ENCODE results near the gene SEPTIN8. TPM values are rescaled to one million over a fixed set of nuclear protein-coding genes. Genes with fewer than 3 reads are reported as not detected.

SEPTIN8 gene
- polyA plus RNA-seq, 1 donor (not counting 4 experiments of a cell fraction or from before 2014, with no cell fraction given) = 46.4 TPM

DNA sequence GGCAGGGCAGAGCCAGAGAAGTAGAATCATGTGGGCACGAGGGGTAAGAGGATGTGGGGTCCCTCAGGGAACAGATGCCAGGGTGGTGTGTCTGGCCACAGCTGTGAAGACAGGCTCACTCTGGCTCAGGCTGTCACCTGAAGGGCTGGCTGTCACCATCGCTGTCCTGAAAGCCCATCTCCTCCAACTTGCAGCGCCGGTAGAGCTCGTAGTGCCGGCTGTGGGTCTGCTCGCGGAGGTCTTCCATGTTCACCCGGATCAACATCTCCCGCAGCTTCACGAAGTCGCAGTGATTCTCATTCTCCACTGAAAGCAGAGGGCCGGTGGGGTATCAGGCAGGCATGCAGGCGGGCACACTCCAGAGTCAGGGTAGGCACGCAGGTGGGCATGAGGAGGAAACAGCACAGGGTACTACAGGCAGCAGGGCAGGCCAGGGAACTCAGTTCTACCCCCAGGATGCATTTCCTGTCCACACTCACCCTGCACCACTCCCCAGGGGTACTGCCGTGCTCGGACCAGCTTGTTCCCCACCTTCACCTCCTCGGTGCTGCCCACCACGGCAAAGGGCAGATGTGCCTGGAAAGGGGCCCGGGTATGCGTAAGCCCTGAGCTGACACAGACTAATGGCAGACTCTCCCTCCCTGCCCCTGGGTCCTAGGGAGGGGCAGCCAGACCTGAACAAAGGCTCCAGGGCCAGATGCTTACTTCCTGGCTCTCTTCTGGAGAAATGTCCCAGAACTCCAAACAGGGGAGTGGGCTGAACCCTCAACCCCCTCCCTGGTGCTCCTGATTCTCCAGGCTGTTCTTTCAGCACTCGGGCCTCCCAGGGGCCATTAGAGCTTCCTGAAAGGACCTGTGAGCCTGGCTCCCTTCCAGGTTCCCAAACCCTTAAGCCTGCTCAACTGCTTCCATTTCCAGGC lies 15.5 kb downstream of the SEPTIN8 start:
- DNase-seq (ENCODE audit: low read depth, low spot score) (no peak), FAIRE-seq (no peak)
- H3K4me2 ChIP-seq (ENCODE audit: control insufficient read depth, extremely low read depth, insufficient read depth, low read depth, low read length) = no peak overlapping the region
- no peak for TF ChIP-seq EZH2 (IDR thresholded peaks at IDR 0.05; ENCODE audit: low read length)
- no peak for TF ChIP-seq CTCF (optimal IDR thresholded peaks at IDR 0.05 in 1 of 3, IDR thresholded peaks at IDR 0.05 in 1 of 3, conservative IDR thresholded peaks at IDR 0.05 in 1 of 3; ENCODE audit: extremely low read depth in 1 of 3, insufficient read depth in 2 of 3, low read length in 3 of 3)
- H3K9me1 ChIP-seq (ENCODE audit: control insufficient read depth, extremely low read depth, insufficient read depth, low read length) = no peaks in the 10 kb centered on the region
- no peaks in the 10 kb centered on the region for H3K79me2 ChIP-seq (ENCODE audit: control insufficient read depth, insufficient read depth, low read length)
- no peak overlapping the region for H3K27ac ChIP-seq (ENCODE audit: control insufficient read depth, insufficient read depth, low read length)
- no peaks in the 10 kb centered on the region for H3K27me3 ChIP-seq (ENCODE audit: control insufficient read depth, extremely low read depth, insufficient read depth, low read length)
- H3K9ac ChIP-seq (ENCODE audit: control insufficient read depth, extremely low read depth, insufficient read depth, low read length) = no peak overlapping the region
- H3K4me3 ChIP-seq (ENCODE audit: control insufficient read depth in 2 of 3, extremely low read depth in 1 of 3, insufficient read depth in 2 of 3, low read depth in 1 of 3, low read length in 3 of 3) = no peak overlapping the region
- H3K4me1 ChIP-seq (ENCODE audit: control insufficient read depth, extremely low read depth, insufficient read depth, low read length) = no peaks in the 10 kb centered on the region
- dilution Hi-C loops (cut with MboI; ENCODE audit: extremely low pct_ligation_motif_present, low sequenced_read_pairs) = no loop called here
- H4K20me1 ChIP-seq (ENCODE audit: control insufficient read depth, extremely low read depth, insufficient read depth, low read length) = no peaks in the 10 kb centered on the region
- H2AFZ ChIP-seq (ENCODE audit: control insufficient read depth, low read length) = no peak overlapping the region
- H3K36me3 ChIP-seq (ENCODE audit: control insufficient read depth in 2 of 2, extremely low read depth in 1 of 2, insufficient read depth in 2 of 2, low read length in 2 of 2) = peaks cover 32 to 44% of the 10 kb centered on the region in 2 experiments
- H3K9me3 ChIP-seq (ENCODE audit: control insufficient read depth, low read depth, low read length) = no peaks in the 10 kb centered on the region

DNA sequence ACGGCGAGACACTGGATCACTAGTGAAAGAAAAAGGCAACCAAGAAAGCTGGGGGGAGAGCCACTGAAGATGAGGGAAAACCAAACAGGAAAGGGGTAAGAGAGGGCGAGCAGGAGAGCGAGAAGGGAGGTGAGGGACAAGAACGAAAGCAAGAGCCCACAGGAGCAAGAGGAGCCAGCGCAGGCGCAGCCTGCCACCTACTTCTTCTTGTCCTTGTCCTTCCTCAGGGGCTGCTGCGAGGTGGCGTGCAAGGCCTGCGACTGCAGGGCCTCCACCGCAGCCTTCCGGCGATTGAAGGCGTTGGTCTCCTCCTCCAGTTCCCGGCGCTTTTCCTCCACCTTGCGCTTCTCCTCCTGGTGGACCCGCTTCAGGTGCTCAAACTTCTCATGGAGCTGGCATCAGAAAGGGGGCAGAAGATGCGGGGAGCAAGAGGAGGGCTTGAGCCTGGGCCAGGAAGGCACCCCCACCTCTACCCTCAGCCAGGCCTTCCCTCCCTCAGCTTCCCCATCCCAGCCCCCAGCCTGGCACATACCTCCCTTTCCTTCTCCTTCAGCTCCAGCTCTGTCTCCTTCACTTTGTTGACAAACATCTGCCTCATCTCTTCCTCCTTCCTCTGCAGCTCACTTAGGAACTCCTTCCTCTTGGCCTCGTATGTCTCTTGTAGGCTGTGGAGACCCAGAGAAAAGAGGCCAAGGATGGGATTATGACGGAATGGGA lies 16.3 kb downstream of the SEPTIN8 start:
- Histone ChIP-seq H3K36me3 (ENCODE audit: control insufficient read depth in 2 of 2, extremely low read depth in 1 of 2, insufficient read depth in 2 of 2, low read length in 2 of 2) (peaks cover 32 to 44% of the 10 kb centered on the region in 2 experiments), H3K4me2 (ENCODE audit: control insufficient read depth, extremely low read depth, insufficient read depth, low read depth, low read length) (no peak overlapping the region), H4K20me1 (ENCODE audit: control insufficient read depth, extremely low read depth, insufficient read depth, low read length) (no peaks in the 10 kb centered on the region), H3K27ac (ENCODE audit: control insufficient read depth, insufficient read depth, low read length) (no peak overlapping the region), H3K79me2 (ENCODE audit: control insufficient read depth, insufficient read depth, low read length) (no peaks in the 10 kb centered on the region), H3K9ac (ENCODE audit: control insufficient read depth, extremely low read depth, insufficient read depth, low read length) (no peak overlapping the region), H2AFZ (ENCODE audit: control insufficient read depth, low read length) (no peak overlapping the region), H3K4me3 (ENCODE audit: control insufficient read depth in 2 of 3, extremely low read depth in 1 of 3, insufficient read depth in 2 of 3, low read depth in 1 of 3, low read length in 3 of 3) (no peak overlapping the region), H3K9me1 (ENCODE audit: control insufficient read depth, extremely low read depth, insufficient read depth, low read length) (no peaks in the 10 kb centered on the region), H3K27me3 (ENCODE audit: control insufficient read depth, extremely low read depth, insufficient read depth, low read length) (no peaks in the 10 kb centered on the region), H3K4me1 (ENCODE audit: control insufficient read depth, extremely low read depth, insufficient read depth, low read length) (no peaks in the 10 kb centered on the region), H3K9me3 (ENCODE audit: control insufficient read depth, low read depth, low read length) (no peaks in the 10 kb centered on the region)
- DNase-seq (ENCODE audit: low read depth, low spot score) = no peak
- dilution Hi-C loops (cut with MboI; ENCODE audit: extremely low pct_ligation_motif_present, low sequenced_read_pairs) = no loop called here
- FAIRE-seq = no peak
- no peak for TF ChIP-seq CTCF (optimal IDR thresholded peaks at IDR 0.05 in 1 of 3, IDR thresholded peaks at IDR 0.05 in 1 of 3, conservative IDR thresholded peaks at IDR 0.05 in 1 of 3; ENCODE audit: extremely low read depth in 1 of 3, insufficient read depth in 2 of 3, low read length in 3 of 3)
- TF ChIP-seq EZH2 (IDR thresholded peaks at IDR 0.05; ENCODE audit: low read length) = no peak
